Measurements from ENCODE around the gene STK25.

DNA sequence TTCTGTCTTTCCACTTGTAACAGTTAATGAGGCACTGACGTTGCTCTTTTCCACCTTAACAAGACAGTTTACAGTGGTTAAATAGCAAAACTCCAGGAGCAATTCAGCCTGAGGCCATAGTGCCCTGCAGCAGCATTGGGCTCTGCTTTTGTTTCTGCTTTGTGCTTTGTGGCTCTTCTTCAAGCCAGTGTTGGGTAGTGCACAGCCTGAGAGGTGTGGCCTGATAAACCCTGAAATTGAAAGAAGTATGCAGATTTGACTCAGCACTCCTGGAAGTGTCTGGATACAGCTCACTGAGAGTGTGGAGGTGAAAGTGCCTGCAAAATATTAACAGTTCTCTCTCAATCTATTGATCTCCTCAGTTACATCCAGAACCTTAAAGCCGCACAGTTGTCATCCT, 63.0 kb downstream of the STK25 start:
- TF ChIP-seq CTCF (IDR thresholded peaks at IDR 0.05) (no peak), POLR2AphosphoS5 (IDR thresholded peaks at IDR 0.05; ENCODE audit: insufficient read depth in 1 of 2, low read depth in 1 of 2) (no peak)

Data from vagina (tissue), 2 donors.